Measurements from ENCODE around the gene ADAM17.
A peak's percentile ranks its signal among the peaks of the same experiment; 100 is the strongest.

ADAM17 gene

GRCh38 chr2:9474361-9475057 is 81.1 kb downstream of the ADAM17 start, which contains the start of gene IAH1:
Gene IAH1 (plus strand): TSS chr2:9474551. CDS start chr2:9474567, 16 bp downstream.
- no peak for TF ChIP-seq CTCF (IDR thresholded peaks at IDR 0.05; ENCODE audit: extremely low read depth, insufficient read depth, missing control alignments)
- in situ Hi-C loops (cut with MboI; ENCODE audit: low pct_unique_long_range_greater_than_20kb, low sequenced_read_pairs, unreplicated experiment) = no loop called here
- DNase-seq (ENCODE audit: low spot score) = peak; percentile 91

GRCh38 chr2:9473985-9474360 is 81.7 kb downstream of the ADAM17 start:
- peak; percentile 58 for DNase-seq (ENCODE audit: low spot score)
- in situ Hi-C loops (cut with MboI; ENCODE audit: low pct_unique_long_range_greater_than_20kb, low sequenced_read_pairs, unreplicated experiment) = no loop called here
- TF ChIP-seq CTCF (IDR thresholded peaks at IDR 0.05; ENCODE audit: extremely low read depth, insufficient read depth, missing control alignments) = no peak

- TF ChIP-seq CTCF (IDR thresholded peaks at IDR 0.05; ENCODE audit: extremely low read depth, insufficient read depth, missing control alignments) = peak; percentile 30
- in situ Hi-C loops (cut with MboI; ENCODE audit: low pct_unique_long_range_greater_than_20kb, low sequenced_read_pairs, unreplicated experiment) = no loop called here
- DNase-seq (ENCODE audit: low spot score) = no peak
Measured at GRCh38 chr2:9473308-9473984, 82.2 kb downstream of the ADAM17 start.

GRCh38 chr2:9472511-9472910 is 83.1 kb downstream of the ADAM17 start:
- TF ChIP-seq CTCF (IDR thresholded peaks at IDR 0.05; ENCODE audit: extremely low read depth, insufficient read depth, missing control alignments) = no peak
- peak; percentile 41 for DNase-seq (ENCODE audit: low spot score)
- in situ Hi-C loops (cut with MboI; ENCODE audit: low pct_unique_long_range_greater_than_20kb, low sequenced_read_pairs, unreplicated experiment) = no loop called here

GRCh38 chr2:9471206-9471605 is 84.4 kb downstream of the ADAM17 start:
- TF ChIP-seq CTCF (IDR thresholded peaks at IDR 0.05; ENCODE audit: extremely low read depth, insufficient read depth, missing control alignments) = no peak
- in situ Hi-C loops (cut with MboI; ENCODE audit: low pct_unique_long_range_greater_than_20kb, low sequenced_read_pairs, unreplicated experiment) = no loop called here
- DNase-seq (ENCODE audit: low spot score) = no peak

GRCh38 chr2:9467687-9468086 is 87.9 kb downstream of the ADAM17 start:
- no peak for TF ChIP-seq CTCF (IDR thresholded peaks at IDR 0.05; ENCODE audit: extremely low read depth, insufficient read depth, missing control alignments)
- in situ Hi-C loops (cut with MboI; ENCODE audit: low pct_unique_long_range_greater_than_20kb, low sequenced_read_pairs, unreplicated experiment) = no loop called here
- DNase-seq (ENCODE audit: low spot score) = no peak
